Astrocyte of the cerebellum (primary cell): Measurements from ENCODE around the gene DNAH6.

ENCODE experiments used
- DNase-seq: peaks from one replicate; pipeline ENCODE4 v3.0.0-alpha.2; 2011; ENCODE audit warnings: low read depth
- H3K4me3 ChIP-seq: 2 replicates; pipeline ENCODE4 v1.5.1; 2011; ENCODE audit warnings: mild to moderate bottlenecking, low read depth, low read length, moderate library complexity
- CTCF ChIP-seq: IDR thresholded peaks from 2 replicates; pipeline ENCODE4 v1.5.1; 2012; ENCODE audit warnings: low read length, low read depth, moderate library complexity, mild to moderate bottlenecking; ENCODE audit errors: missing control alignments
- in situ Hi-C: cut with HindIII; loops from 2 replicates; pipeline ENCODE4 v1.10.0; 2017; ENCODE audit warnings: low sequenced_read_pairs

The DNAH6 gene

GRCh38 chr2:84797271-84797670 is 281.0 kb downstream of the DNAH6 start:
- in situ Hi-C loops = no loop called here
- no peak overlapping the region for H3K4me3 ChIP-seq
- no peak for TF ChIP-seq CTCF
- no peak for DNase-seq

GRCh38 chr2:84799772-84800171 is 283.5 kb downstream of the DNAH6 start:
- TF ChIP-seq CTCF = no peak
- DNase-seq = no peak
- H3K4me3 ChIP-seq = no peak overlapping the region
- in situ Hi-C loops = no loop called here

GRCh38 chr2:84800194-84800805 is 284.0 kb downstream of the DNAH6 start:
- H3K4me3 ChIP-seq = no peak overlapping the region
- TF ChIP-seq CTCF = no peak
- in situ Hi-C loops = no loop called here
- DNase-seq = no peak

GRCh38 chr2:84801811-84802210 is 285.5 kb downstream of the DNAH6 start:
- no peak for DNase-seq
- no peak for TF ChIP-seq CTCF
- in situ Hi-C loops = no loop called here
- no peak overlapping the region for H3K4me3 ChIP-seq

- in situ Hi-C loops = no loop called here
- no peak for DNase-seq
- TF ChIP-seq CTCF = no peak
- H3K4me3 ChIP-seq = no peak overlapping the region
Observed at GRCh38 chr2:84805250-84805958, 289.1 kb downstream of the DNAH6 start.

- peak; percentile 99 for DNase-seq
- in situ Hi-C loops = no loop called here
- H3K4me3 ChIP-seq = no peak overlapping the region
- TF ChIP-seq CTCF = no peak
Observed at GRCh38 chr2:84807063-84807485, 290.8 kb downstream of the DNAH6 start.
